ENCODE measurements around the gene EPG5.
"Not testable (repeated sequence)": the region's sequence is repeated elsewhere in the genome, so short reads cannot be mapped to it uniquely, and the experiment has no call there.

The EPG5 gene

DNA sequence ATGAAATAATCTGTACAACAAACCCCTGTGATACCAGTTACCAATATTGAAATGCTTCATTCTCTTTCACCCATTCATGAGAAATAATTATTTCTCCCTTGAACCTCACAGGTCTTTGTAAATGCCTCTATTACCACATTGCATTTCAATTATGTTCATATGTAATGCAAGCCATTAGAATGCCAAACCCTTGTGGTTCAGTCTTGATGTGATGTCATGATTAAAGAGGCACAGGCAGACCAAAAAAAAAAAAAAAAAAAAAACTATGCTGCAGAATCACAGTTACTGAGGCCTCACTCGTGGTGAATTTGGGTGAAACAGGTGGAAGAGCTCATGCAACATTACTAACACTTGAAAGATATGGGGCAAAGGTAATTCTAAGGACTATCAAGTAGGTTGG lies 9.4 kb upstream of the EPG5 start:
- DNase-seq (ENCODE audit: low spot score): no peak

- peak; percentile 66 for DNase-seq (ENCODE audit: low spot score)
Observed at GRCh38 chr18:45974088-45974536, 7.0 kb upstream of the EPG5 start.

DNA sequence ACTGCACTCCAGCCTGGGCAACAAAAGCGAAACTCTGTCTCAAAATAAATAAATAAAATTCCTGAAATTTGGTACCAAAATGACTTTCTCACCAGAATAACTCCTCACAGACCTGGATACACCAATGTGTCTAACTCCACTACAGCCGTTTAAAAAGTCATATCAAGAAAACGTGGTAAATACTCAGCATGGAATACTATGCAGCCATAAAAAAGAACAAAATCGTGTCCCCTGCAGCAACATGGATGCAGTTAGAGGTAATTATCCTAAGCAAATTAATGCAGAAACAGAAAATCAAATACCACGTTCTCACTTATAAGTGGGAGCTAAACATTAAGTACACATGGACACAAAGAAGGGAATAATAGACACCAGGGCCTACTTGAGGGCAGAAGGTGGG lies 2.2 kb downstream of the EPG5 start:
- not testable (repeated sequence) for DNase-seq (ENCODE audit: low spot score)

DNA sequence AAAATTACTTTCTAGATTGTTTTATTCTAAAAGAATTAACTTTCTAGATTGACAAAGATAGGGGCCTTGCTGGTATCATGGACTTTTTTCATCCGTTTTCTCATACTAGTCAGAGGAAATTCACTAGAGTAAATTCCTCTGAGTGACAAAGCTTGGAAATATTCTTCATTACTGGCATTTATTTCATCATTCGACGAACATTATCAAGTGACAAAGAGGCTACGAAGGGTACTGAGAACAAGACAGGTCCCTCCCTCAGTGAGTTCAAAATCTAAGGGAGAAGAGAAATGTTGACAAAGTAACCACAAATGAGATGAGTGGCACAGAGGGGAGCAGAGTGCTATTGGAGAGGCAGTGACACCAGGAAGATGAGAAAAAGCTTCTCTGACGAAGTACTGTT lies 4.3 kb downstream of the EPG5 start:
- no peak for DNase-seq (ENCODE audit: low spot score)

- DNase-seq (ENCODE audit: low spot score): no peak
Observed at GRCh38 chr18:45962461-45962860, 4.7 kb downstream of the EPG5 start.

GRCh38 chr18:45959484-45959883 lies 7.6 kb downstream of the EPG5 start:
- not testable (repeated sequence) for DNase-seq (ENCODE audit: low spot score)

DNA sequence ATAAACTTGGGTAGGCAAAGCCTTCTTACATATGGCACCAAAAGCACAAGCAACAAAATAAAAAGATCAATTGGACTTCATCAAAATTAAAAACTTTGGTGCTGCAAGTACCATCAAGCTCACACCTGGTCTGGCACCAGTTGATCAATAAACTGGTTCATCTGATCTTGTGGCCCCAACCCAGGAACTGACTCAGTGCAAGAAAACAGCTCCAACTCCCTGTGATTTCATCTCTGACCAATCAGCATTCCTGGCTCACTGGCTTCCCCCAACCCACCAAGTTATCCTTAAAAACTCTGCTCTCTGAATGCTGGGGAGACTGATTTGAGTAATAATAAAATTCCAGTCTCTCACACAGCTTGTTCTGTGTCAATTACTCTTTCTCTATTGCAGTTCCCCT lies 8.4 kb downstream of the EPG5 start:
- no peak for DNase-seq (ENCODE audit: low spot score)

GRCh38 chr18:45958027-45958426 lies 9.1 kb downstream of the EPG5 start:
- DNase-seq (ENCODE audit: low spot score): no peak

DNA sequence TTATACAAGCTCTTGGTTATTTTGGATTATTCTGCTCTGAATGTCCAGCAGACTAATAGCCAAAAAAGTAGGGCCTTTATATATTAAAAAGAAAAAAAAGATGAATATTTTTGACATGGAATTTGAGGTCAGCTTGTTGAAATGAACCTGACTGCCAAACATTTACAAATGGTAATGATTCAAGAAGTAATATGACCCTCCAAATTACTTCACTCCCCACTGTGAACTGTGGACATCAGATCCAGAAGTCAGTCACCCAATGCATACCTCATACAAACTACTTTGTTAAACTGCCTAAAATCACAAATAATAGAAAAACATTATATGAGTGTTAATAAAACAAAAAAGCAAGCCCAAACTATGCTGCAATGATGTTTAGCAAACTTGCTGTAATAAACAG lies 10.0 kb downstream of the EPG5 start:
- DNase-seq (ENCODE audit: low spot score): no peak

- peak; percentile 11 for DNase-seq (ENCODE audit: low spot score)
Observed at GRCh38 chr18:45954070-45954934, 12.8 kb downstream of the EPG5 start.

- no peak for DNase-seq (ENCODE audit: low spot score)
Observed at GRCh38 chr18:45951016-45951714, 16.0 kb downstream of the EPG5 start.

DNA sequence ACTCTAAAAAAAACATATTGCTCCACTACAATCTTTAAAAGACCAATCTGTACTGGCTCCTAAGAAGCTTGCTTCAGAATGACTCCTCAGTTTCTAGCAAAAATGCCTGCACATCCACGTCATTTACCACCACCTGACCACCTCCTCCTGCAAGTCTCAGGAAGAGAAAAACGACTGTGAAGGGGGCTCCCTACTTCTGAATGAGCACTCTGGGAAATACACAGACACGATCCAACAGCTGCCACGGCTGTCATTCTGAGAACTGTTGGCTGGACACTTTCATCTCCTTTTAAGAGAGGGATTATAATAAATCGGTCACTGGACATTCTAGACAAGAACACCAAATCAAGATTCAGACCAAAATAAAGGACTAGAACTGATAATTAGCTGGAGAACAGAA lies 21.5 kb downstream of the EPG5 start:
- no peak for DNase-seq (ENCODE audit: low spot score)

GRCh38 chr18:45940724-45941123 lies 26.4 kb downstream of the EPG5 start:
- no peak for DNase-seq (ENCODE audit: low spot score)

GRCh38 chr18:45939236-45939635 lies 27.9 kb downstream of the EPG5 start:
- DNase-seq (ENCODE audit: low spot score): no peak

- no peak for DNase-seq (ENCODE audit: low spot score)
Observed at GRCh38 chr18:45938488-45938935, 28.6 kb downstream of the EPG5 start.

DNA sequence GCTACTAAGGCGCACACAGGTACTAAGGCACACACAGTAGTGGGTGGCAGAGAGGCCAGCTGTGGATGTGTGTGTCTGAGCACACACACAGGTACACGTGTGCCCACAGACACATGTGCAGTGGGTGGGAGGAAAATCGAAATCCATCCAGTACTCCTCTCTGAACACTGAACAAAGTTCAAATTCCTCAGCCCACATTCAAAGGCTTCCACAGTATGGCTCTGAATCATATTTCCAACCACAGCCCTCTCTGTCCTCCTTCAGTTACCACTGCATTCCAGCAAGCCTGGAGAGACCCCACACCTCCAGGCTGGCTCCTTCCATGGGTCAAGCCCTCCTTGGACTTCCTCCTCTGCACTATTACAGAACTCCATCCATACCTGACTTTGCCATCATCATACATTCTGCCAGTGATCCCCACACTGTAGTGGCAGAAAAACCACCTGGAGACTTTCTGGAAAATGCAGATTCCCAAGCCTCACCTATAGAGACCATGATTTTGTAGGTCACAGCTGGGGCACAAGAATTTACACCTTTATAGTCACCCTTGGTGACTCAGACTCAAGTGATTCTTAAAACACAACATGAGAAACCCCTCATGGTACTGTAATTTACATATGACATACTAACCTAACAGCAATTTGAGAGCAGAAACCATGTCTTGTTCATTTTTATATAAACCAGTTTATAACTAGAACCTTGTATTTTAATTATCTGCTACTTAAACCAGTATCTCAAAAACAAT lies 31.4 kb downstream of the EPG5 start:
- no peak for DNase-seq (ENCODE audit: low spot score)

- no peak for DNase-seq (ENCODE audit: low spot score)
Observed at GRCh38 chr18:45932708-45933107, 34.4 kb downstream of the EPG5 start.

GRCh38 chr18:45930963-45931362 lies 36.2 kb downstream of the EPG5 start:
- DNase-seq (ENCODE audit: low spot score): no peak

DNA sequence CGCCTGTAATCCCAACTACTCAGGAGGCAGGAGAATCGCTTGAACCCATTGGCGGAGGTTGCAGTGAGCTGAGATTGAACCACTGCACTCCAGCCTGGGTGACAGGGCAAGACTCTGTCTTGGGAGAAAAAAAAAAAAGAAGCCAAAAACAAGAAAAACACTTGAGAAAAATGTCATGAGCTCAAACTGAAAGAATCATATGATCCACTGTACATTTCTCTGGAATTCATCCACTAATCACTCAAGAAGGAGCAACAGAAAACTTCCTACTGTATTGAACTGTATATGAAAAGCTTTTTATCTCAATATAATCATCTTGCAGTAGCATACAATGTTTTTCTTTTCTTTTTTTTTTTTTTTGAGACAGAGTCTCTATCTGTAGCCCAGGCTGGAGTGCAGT lies 40.4 kb downstream of the EPG5 start:
- no peak for DNase-seq (ENCODE audit: low spot score)

DNA sequence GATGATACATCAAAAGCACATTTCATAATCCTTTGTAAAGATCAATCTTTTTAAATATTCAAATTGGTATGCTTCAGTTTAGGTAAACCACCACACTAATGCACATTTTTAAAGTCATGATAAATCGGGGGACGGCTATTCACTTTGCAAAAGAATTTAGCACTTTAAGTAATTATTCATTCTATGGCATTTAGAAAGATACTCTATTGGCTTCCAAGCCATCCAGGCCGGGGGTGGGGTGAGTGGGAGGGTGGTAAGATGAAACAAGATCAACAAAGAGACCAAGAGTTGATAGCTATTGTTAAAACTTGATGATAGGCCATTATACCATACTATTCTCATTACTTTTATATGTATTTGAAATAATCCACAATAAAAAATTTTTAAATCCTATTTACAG lies 41.0 kb downstream of the EPG5 start:
- DNase-seq (ENCODE audit: low spot score): no peak

DNA sequence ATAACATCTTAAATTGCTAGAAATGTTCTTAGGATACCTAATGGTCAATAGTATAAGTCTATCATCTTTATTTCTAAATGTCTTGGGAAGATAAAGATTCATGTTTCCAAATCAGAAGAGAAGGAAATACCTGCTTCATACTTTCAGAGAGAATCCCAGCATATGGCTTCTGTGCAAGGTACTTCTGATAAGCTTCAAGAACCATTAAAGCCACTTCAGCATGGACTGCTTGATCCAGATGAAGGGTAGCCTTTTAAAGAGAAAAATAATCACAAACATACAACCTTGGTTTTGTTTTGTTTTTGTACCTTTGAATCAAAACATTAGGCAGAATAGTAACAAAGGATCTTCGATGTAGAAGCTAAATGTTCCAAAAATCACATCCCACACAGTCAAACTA lies 44.0 kb downstream of the EPG5 start:
- no peak for DNase-seq (ENCODE audit: low spot score)

- DNase-seq (ENCODE audit: low spot score): peak; percentile 11
Observed at GRCh38 chr18:45920367-45920766, 46.8 kb downstream of the EPG5 start.

GRCh38 chr18:45916302-45916701 lies 50.8 kb downstream of the EPG5 start:
- DNase-seq (ENCODE audit: low spot score): no peak
